Measurements from ENCODE around the gene NR2F1.
"Not testable (repeated sequence)": the region's sequence is repeated elsewhere in the genome, so short reads cannot be mapped to it uniquely, and the experiment has no call there.

NR2F1 gene

DNA sequence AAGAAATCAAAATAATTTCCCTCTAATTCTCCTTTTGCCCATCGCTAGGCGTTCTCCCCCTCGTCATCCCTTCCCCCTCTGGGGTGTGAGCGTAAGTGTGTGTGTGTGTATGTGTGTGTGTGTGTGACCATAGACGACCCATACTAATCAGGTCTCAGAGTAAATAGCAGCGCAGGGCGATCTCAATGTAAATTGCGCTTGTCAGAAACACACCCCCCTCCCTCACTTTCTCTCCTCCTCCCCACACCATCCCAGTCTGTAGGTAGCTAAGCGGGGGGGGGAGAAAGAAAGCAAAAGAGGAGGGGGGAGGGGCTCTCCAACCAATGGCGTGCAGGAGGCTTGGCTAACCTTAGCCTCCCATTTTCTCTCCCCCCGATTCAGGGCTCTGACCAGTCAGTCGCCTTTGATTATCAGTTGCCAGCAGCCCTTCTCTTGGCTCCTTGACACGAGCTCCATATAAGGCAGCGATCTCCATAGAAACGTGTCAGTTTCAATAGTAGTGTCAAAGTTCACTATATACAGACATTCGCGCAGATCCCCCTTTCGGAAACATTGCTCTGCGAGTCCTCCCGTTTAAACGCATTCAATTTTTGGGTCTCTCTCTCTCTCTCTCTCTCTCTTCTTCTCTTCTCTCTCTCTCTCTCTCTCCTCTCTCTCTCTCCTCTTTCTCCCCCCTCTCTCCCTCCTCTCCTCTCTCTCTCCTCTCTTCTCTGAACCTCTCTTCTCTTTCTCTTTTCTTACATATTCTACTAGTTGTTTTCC is at the start of gene NR2F1:
TSS of gene NR2F1 (plus strand) at position 546 of the 762 bp plus-strand sequence. CDS start 1,802 bp downstream, outside the sequence.
- no peak for DNase-seq (ENCODE audit: low spot score)

DNA sequence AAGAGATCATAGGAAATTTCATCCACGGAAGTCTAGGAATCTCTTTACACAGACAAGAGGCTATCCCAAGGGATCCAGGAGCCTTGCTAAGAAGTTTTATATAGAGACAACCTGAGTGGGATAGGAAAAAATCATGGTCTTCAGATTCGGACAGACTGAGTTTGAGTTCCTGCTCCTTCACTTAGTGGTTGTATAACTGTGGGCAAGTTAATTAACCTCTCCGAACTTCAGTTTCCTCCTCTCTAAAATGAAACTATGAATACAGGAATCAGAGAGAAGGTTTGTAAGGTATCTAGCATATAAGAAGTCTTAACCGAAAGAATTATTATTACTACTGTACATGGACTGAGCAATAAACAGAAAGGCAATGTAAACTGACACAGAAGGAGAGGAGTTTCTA is 37.1 kb upstream of the NR2F1 start:
- DNase-seq (ENCODE audit: low spot score): no peak

DNA sequence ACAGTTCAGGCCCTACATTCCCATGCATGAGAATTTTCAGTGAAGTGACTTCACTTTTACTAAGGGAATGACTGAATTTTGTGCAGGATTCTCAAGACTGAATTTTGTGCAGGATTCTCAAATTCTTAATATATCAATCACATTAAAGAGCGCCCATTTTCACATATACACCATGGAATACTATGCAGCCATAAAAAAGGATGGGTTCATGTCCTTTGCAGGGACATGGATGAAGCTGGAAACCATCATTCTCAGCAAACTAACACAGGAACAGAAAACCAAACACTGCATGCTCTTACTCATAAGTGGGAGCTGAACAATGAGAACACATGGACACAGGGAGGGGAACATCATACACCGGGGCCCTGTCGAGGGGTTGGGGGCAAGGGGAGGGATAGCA is 33.4 kb upstream of the NR2F1 start:
- not testable (repeated sequence) for DNase-seq (ENCODE audit: low spot score)

DNA sequence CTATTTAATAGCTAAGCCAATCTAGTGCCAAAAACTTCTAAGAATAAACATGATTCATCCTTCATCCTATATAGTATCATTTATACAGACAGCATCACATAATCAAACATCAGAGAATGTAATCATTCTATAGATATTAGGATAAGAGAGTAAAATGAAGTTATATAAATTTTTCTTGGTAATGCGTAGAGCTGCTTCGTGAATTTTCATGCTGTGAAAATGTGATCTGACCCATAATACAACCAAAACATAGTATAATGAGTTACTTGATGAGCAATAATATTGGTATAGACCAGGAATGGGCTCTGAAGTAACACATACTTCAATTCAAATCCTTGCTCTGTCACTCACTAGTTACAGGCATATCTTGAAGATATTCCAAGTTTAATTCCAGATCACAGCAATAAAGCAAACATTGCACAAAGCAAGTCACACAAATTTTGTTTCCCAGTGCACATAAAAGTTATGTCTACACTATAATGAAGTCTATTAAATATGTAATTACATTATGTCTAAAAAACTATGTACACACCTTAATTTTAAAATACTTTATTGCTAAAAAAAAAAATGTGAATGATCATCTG is 25.9 kb upstream of the NR2F1 start:
- DNase-seq (ENCODE audit: low spot score): no peak

DNA sequence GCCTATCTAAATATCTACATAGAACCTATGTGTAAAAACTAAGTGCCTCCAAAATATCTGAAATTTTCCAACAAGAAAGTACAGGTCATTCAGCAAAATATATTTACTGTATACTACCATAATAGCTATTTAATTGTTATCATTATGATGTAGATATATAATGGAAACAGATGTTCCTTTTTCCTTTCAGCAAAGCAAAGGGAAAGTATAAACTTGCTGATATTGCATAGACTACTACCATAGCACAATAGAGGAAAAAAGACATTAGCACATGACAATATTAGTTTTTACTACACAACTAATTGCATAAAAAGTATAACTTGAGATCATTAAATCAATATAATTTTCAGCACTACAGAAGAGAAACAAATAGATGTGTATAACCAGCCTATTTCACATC is 16.9 kb upstream of the NR2F1 start:
- DNase-seq (ENCODE audit: low spot score): no peak

DNA sequence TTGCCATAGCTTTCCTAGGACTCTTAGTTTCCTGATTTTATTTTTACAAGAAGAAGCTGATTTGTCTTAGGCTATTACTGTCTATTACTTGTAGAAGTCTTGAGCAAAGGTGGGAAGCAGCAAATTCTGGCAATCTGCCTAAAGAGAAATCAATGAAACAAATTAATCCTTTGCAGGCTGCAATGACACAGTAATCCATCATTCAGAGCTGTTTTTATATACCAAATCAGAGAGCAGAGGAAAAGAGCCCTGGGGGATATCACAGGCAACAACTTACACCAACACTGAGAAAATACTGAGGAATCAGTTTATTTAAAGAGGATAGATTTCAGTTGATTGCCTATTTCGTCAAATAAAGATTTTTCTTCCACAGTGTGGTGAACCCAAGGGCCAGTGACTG is 15.6 kb upstream of the NR2F1 start:
- no peak for DNase-seq (ENCODE audit: low spot score)

DNA sequence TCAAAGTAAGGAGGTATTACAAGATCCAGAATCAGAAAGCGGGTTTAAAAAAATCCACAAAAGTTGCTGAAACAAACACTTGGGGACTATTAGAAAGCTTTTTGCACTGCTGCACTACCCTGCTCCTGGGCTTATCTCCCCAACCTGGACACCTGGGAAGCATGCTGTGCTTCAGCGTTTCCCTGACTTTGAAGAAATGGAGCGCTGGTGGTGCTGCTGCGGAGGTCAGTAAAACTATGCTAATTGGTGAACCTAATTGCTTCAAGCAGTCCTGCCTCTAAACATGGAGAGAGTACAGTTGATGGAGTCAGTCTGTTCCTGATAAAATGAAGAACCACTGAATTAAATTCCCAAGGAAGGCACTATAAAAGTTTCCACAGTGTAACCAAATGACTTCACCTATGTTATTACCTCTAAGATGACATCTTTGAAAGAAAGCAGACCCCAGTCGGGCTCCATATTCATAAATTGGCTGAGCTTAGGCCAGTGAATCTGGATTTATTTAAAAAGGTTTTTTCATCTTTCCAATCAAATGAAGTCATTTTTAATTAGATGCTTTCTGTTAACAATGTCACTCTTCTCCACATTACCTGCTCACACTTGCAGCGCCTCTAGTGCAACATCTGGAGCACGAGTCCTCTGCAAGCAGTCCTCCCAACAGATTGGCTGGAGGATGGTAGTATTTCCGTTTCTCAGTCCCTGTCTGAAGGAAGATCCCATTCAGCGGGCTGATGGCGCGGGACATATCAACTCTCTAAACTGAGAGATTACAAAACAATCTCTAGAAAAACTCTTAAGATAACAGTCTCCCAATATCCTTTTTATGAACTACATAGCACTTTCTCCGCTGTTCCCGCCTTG is 13.5 kb upstream of the NR2F1 start:
- no peak for DNase-seq (ENCODE audit: low spot score)

DNA sequence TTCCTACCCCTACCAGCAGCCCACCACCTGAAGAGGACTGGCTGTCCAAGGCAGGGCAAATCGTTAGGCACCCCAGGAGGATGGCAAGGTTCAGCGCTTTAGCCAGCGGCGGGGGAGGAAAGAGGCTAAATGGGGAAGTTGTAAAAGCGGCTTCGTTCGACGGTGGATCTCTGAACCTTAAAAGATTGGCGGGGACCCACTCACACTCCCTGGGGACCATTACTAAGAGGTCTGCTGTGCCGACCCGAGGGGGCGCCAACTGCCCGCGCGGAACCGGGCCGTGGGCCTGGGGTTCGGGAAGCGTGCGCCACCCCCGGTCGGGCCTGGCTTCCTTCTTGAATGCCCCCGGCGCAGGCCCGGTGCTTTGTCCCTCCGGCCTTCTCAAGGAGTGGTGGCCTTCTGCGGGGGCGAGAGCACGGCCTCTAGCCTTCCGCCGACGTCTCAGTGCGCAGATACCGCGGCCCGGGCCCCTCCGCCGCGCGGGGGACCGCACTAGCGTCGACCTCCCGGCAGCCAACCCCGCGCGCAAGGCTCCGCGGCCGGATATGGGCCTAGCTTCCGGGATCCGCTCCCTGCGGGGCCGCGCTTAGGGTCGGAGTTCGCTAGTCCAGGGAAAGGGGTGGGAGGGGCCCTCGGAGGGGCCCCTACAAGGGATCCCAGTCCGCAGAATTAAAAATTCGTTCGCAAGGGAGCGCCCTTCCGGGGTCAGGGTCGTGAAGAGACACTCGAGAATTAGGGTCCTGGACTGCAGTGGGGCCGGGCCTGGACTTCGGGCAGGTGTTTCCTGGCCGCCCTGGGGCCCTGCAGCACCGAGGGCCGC is 12.5 kb upstream of the NR2F1 start:
- DNase-seq (ENCODE audit: low spot score): no peak

DNA sequence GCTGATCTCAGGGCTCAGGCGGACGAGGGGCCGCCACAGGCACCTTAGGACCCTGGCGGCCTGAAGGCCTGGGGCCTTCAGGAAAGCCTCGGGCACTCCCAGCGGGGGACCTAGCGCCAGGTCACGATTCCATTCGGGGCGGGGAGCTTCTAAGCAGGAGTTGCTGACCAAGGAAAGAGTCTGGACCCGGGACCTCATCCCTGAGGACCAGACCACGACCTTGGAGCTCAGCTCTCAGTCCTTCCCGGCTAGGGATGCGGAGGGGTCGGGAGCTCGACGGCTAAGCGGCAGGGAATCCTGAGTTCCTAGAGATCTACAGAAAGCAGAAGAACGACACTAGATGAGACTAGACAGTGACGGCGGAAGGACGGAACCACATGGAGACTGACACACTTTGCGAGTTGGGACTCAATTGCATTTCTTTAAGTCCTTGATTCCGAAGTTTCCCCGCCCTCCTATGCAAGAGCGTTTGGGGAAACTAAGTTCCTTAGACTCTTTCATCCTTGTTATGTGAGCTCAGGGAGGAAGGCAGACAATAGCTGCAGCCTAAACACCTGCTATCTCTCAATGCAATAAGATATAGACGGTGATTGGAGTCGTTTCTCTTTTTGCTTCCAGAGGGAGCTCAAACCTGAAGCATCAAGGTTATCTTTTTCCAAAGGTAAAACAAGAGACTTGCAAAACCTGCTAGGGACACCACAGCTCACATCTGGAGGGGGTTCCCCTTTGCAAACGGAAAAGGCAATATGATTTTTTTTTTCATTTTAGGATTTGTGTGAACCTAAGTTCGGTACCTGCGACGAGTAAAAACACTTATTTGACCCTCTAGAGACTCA is 11.7 kb upstream of the NR2F1 start:
- no peak for DNase-seq (ENCODE audit: low spot score)

DNA sequence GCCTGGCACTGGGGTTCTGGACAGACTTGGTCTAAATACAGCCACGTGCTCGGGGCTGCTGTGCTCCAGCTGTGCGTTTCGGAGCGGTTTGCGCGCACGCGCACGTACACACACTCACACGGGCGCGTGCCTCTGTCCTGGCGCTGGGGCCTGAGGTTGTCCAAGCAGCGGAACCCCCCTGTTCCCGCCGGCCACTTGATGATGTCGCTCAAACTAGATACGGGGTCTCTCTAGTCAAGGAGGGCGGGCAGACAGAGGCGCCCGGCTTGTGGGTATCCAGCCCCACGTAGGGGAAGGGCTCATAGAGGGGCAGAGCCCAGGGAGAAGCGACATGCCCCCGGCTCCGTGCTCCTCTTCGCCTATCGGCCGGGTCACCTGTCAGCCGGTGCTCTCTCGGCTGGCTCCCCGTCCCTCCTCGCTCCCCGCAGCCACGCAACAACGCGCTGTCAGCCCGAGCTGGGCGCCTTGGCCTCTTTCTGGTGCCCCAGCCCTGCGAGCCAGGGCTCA is 10.9 kb upstream of the NR2F1 start:
- DNase-seq (ENCODE audit: low spot score): no peak

DNA sequence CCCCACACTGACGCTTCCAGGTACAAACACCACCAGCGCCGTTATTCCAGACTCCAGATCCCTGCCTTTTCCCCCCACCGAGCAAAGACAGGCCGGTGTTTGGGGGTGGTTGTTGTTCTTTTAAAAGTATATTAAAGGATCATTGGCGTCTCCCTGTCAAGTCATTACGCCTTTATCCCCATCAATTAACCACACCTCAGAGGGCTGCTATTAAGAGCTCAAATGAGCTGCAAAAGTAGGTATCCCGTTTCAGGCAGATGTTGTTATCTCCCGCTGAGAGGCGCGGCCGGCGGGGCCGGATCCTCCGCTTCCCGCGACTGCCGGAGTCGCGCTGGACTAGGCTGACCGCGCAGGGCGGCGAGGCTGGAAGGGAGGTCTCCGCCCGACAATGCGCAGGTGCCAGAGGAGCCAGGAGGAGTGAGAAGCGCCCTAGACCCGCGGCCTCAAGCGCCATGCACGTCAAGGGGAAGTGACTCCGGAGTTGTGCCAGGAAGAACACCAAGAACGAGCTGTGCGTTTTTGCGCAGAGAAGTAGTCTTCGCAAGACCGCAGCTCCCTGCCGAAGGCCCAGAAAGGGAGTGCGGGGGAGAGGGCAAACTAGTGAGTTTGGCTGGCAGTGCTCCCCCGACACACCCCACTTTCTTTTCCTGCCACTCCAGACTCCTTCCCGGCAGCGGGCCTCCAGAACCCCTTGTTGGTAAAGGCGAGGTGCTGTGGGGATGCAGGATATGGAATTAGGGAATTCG is 10.2 kb upstream of the NR2F1 start:
- DNase-seq (ENCODE audit: low spot score): no peak

DNA sequence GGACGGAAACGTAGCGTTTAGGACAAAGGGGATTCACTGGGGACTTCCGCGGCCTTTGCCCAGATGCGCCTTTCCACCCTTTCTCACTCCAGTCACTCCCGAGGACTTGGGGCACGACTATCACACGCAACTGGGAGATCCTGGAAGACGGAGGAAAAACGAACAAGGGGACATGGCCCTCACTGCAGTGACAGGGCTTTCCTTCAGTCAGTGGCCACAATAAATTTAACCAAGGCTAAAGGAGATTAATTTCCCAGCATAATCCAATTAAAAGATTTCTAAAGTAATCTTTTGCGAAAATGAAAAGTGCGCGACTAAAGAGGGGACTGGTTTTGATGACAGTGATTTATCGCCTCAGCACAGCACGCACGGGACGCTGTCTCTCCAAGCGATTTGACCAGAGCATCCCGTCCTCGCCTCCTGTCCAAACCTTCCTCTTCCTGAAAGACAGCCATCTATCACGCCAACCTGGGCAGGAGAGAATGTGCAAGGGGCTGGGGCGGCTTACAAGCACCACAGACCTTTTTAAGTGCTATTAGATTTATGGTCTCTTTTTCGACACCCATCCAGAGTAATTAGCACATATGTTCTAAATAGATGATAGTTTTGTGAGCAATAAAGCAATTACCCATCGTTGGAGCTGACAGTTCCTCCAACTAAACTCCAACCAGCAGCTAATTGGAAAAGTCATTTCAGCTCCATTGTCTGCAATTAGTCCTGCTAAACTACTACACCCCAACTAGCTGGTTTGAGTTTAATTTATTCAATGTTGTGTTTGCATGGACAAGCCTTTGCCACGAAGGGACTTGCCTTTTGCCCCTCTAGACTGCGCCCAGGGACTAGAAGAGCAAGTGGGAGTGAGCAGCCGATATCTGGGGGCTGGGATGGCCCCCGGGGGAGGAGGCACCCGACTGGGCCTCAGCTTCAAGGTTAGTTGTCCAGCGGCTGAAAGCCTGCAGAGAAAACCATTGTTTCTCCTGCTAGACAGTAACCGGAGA is 9.4 kb upstream of the NR2F1 start:
- DNase-seq (ENCODE audit: low spot score): no peak

DNA sequence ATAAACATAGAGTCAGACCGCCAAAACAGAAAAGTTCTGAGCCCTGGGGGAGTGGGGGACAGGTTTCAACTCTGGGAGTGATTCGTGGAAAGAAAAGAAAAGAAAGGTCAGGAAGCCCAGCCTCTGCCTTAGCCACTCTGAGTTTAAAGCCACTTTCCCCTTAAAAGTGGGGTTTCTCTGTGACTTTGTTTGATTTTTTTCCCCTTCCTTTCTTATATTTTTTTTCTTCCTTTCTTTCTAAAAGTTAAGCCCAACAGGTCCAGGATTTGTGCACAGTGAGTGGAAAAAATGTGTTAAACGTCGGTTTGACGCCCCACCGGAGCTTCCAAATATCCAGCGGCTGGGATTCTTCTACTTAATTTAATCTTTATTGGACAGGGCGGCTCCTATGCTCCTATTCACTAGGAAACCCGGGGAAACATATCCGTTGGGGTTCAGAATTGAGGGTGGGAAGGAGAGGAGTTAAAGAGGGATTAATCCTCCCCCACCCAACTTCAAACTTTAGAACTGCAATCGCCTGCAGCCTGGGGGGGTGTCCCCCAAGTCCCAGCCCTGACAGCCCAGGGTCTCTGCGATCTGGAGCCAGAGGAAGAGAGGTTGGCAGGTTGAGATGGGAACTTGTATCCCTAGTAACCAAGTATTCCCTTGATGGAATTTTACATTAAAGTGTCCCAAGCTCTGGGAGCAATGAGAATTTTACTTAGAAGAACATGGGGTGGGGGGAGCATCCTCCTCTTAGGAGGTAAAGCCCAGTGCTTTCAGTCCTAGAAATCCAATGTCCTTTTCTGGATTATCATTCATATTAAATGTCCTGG is 8.3 kb upstream of the NR2F1 start:
- no peak for DNase-seq (ENCODE audit: low spot score)

DNA sequence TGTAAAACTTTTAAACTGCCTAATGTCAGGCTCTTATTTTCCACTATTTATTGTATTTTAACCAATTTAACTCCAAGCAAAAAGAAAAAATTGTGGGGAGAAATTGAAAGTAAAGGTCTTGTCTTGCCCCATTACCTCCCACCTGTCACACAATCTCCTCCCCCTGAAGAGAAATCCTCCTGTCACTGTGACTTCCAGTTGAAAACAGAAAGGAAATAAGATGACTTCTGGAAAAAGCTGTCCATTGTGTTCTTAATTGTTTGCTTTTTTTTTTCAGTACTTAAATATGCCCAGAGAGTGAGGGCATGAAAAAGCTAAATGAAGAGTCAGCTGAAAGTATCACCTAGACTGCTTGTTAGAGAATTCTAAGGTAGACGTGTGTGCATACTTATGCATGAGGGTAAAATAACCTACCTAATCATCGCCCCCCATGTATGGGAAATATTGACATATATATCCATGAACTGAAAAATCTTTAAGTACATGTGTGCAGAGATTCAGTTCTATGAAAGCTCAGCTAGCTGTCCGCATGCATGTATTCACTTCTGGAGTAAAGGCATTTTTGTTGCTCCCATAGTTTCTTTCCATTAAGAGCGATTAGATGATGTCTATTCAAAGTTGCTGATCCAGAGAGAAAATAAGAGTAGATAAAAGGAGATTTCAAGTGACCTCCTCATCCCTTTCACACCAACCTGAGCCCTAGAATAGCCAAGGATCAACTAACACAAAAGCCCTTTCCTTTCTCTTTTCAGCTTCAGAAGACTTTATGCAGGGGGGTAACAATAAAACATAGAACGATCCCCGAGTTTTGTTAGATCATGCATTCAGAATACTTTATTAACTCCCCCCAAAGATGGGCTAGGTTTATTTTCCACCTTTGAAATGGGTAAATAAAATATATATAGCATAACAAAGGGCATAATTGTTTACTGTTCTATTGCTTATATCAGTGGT is 7.3 kb upstream of the NR2F1 start:
- no peak for DNase-seq (ENCODE audit: low spot score)

DNA sequence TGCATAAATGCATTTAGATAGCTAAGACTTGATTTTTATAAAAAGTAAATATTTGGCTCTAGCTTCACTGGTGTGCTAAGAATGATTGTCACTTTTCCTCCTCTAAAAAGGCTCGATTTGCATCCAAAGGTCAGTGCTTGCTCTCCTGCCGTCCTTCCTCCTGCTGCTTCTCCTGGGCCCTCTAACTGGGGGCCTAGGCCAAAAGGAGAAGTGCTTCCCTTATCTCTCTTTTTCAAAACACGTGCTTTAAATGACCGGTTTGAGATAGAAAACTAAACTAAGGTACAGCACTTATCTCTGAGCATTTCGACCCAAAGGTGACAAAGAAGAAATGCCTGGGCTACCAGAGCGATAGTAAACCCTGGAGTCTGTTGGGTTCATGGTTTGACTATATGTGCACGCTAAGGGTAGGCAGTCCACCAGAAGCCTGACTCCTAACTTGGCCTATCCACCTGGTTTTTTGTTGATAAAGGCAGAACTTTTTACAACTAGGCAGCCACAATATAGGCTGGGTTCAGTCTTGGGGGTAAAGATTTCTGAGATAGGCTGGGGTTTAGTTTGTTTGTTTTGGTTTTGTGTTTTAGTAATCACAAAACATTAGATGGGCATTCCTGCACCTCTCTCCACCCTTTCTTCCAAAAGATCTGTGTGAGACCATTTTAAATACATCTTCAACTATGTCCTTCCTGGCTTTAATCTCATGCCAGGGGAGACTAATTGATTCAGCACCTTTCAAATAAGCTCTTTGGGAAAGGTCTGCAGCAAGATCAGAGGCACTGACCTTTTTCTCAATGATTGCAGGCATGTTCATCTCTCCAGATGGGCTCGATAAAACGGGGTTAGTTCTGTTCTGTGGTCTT is 5.8 kb upstream of the NR2F1 start:
- DNase-seq (ENCODE audit: low spot score): no peak
